Motor neuron (in vitro differentiated cells): ENCODE data around the gene APBB2. TPM values are rescaled to one million over a fixed set of nuclear protein-coding genes. Genes with fewer than 3 reads are reported as not detected.

Experiments
- ATAC-seq, 8 experiments: fragments of 200-7000 bp; cut with Tn5 transposase; replicated peaks in 6 of 8; 2 replicates each; pipeline ENCODE4 v1.8.0; 2021; ENCODE audit warnings: mild to moderate bottlenecking in 8 of 8, moderate library complexity in 8 of 8
- H3K27ac ChIP-seq, 2 donors: fragments of 250-450 bp; sonication (Bioruptor Pico); 2 replicates each; pipeline ENCODE4 v1.9.0; 2021; ENCODE audit warnings: antibody characterized with exemption in 2 of 2, mild to moderate bottlenecking in 2 of 2, moderate library complexity in 1 of 2
- H3K4me1 ChIP-seq, 2 donors: fragments of 250-450 bp; sonication (Bioruptor Pico); replicated peaks in 1 of 2; 2 replicates each; pipeline ENCODE4 v1.6.1; 2021; ENCODE audit warnings: antibody characterized with exemption in 2 of 2, mild to moderate bottlenecking in 2 of 2, moderate library complexity in 1 of 2
- H3K4me3 ChIP-seq, 5 donors: fragments of 250-450 bp; sonication (Bioruptor Pico); 2 replicates each; pipeline ENCODE4 v1.9.0; 2021; ENCODE audit warnings: antibody characterized with exemption in 5 of 5, mild to moderate bottlenecking in 5 of 5, moderate library complexity in 4 of 5
- WGBS, 10 experiments: fragments of 450-650 bp; shearing (Covaris generic); methylation state at CpG; one replicate each; pipeline ENCODE4 v1.0.0; 2022; 5-methylcytosine and 5-hydroxymethylcytosine counted together
- in situ Hi-C, 9 experiments: fragments of 400-800 bp; cut with MboI; loops; one replicate each; pipeline ENCODE4 v1.15.0; 2021; ENCODE audit warnings: low sequenced_read_pairs in 9 of 9, low pct_unique_long_range_greater_than_20kb in 2 of 9; ENCODE audit not compliant: unreplicated experiment in 9 of 9
- total RNA-seq, 8 experiments: library from RNA; unstranded; fragments of 300-600 nt; gene quantifications; 2 replicates each; pipeline versions ENCODE4 v1.2.3 to v1.2.4, GENCODE V29; 2022

The APBB2 gene
- total RNA-seq, 8 experiments from 2014 or later, result 32.2 to 68.9 (median 52.0) TPM

- H3K4me3 ChIP-seq, result no peak overlapping the region
- ATAC-seq, result peak in 2 of 8 experiments; percentile 10 to 13
- peaks cover 14 to 15% of the 10 kb centered on the region in 2 donors for H3K4me1 ChIP-seq
- in situ Hi-C loops, result loop anchor here in 2 of 9 experiments (25.0 kb wide), 1 partner anchor 150 kb away; the partner anchor contains the start of gene NSUN7 (in 2 of the 2)
- WGBS, 10 experiments, result 43 to 95% (median 68%) methylated on average over 1 to 5 of the region's 7 CpGs
- peak overlapping the region in 1 of 2 donors; percentile 19 for H3K27ac ChIP-seq
These were observed 327.2 kb downstream of the APBB2 start for GRCh38 chr4:40886931-40887763.

GRCh38 chr4:40881851-40882250 lies 332.5 kb downstream of the APBB2 start:
- WGBS, 10 experiments, result 63 to 100% (median 86%) methylated on average over 1 to 3 of the region's 4 CpGs; no CpG with 5 or more reads in 4 of the 10 experiments

GRCh38 chr4:40881096-40881495 lies 333.2 kb downstream of the APBB2 start:
- Histone ChIP-seq H3K4me3 (no peak overlapping the region), H3K27ac (no peak overlapping the region), H3K4me1 (peaks cover 0 to 2% of the 10 kb centered on the region in 2 donors)
- WGBS, 10 experiments, result 59 to 100% (median 94%) methylated on average over 1 to 2 of the region's 2 CpGs; no CpG with 5 or more reads in 1 of the 10 experiments
- ATAC-seq, result no peak
- in situ Hi-C loops, result loop anchor here in 2 of 9 experiments (25.0 kb wide), 1 partner anchor 144 kb away; the partner anchor contains the start of gene NSUN7 (in 2 of the 2)

More at GRCh38 chr4:40881851-40882250, 332.5 kb downstream of the APBB2 start:
- ATAC-seq, result peak in 1 of 8 experiments; percentile 15
- in situ Hi-C loops, result loop anchor here in 2 of 9 experiments (25.0 kb wide), 1 partner anchor 145 kb away; the partner anchor contains the start of gene NSUN7 (in 2 of the 2)
- Histone ChIP-seq H3K27ac (no peak overlapping the region), H3K4me1 (peaks cover under 1 to 2% of the 10 kb centered on the region in 2 donors), H3K4me3 (no peak overlapping the region)

GRCh38 chr4:40878548-40879055 lies 335.7 kb downstream of the APBB2 start:
- in situ Hi-C loops, result loop anchor here in 2 of 9 experiments (25.0 kb wide), 1 partner anchor 141 kb away; the partner anchor contains the start of gene NSUN7 (in 2 of the 2)
- no peak for ATAC-seq
- H3K4me3 ChIP-seq, result no peak overlapping the region

GRCh38 chr4:40877081-40877480 lies 337.3 kb downstream of the APBB2 start:
- no peak overlapping the region for H3K4me3 ChIP-seq
- in situ Hi-C loops, result loop anchor here in 2 of 9 experiments (25.0 kb wide), 1 partner anchor 140 kb away; the partner anchor contains the start of gene NSUN7 (in 2 of the 2)
- no peak for ATAC-seq
- 20 to 100% (median 96%) methylated on average over 1 to 4 of the region's 6 CpGs; no CpG with 5 or more reads in 3 of the 10 experiments for WGBS, 10 experiments
- no peak overlapping the region for H3K27ac ChIP-seq
- H3K4me1 ChIP-seq, result peaks cover 0 to 2% of the 10 kb centered on the region in 2 donors

More at GRCh38 chr4:40878548-40879055, 335.7 kb downstream of the APBB2 start:
- Histone ChIP-seq H3K27ac (no peak overlapping the region), H3K4me1 (peaks cover 0 to 2% of the 10 kb centered on the region in 2 donors)
- 83 to 100% (median 97%) methylated on average over 1 to 6 of the region's 6 CpGs; no CpG with 5 or more reads in 1 of the 10 experiments for WGBS, 10 experiments

- in situ Hi-C loops, result loop anchor here in 2 of 9 experiments (25.0 kb wide), 1 partner anchor 138 kb away; the partner anchor contains the start of gene NSUN7 (in 2 of the 2)
- no peaks in the 10 kb centered on the region for H3K4me1 ChIP-seq
- H3K27ac ChIP-seq, result no peak overlapping the region
- WGBS, 10 experiments, result 80 to 100% (median 100%) methylated on average over 1 of the region's 1 CpG; no CpG with 5 or more reads in 1 of the 10 experiments
- H3K4me3 ChIP-seq, result no peak overlapping the region
- no peak for ATAC-seq
These were observed 338.7 kb downstream of the APBB2 start for GRCh38 chr4:40875507-40876150.

GRCh38 chr4:40874901-40875300 lies 339.4 kb downstream of the APBB2 start:
- in situ Hi-C loops, result loop anchor here in 2 of 9 experiments (25.0 kb wide), 1 partner anchor 138 kb away; the partner anchor contains the start of gene NSUN7 (in 2 of the 2)
- no peaks in the 10 kb centered on the region for H3K4me1 ChIP-seq
- whole genome bisulfite sequencing, 10 experiments, result 29 to 84% (median 60%) methylated on average over 1 to 3 of the region's 3 CpGs; no CpG with 5 or more reads in 3 of the 10 experiments
- H3K27ac ChIP-seq, result no peak overlapping the region
- no peak for ATAC-seq
- no peak overlapping the region for H3K4me3 ChIP-seq

- 33 to 100% (median 74%) methylated on average over 1 to 7 of the region's 7 CpGs for WGBS, 10 experiments
- H3K4me1 ChIP-seq, result no peaks in the 10 kb centered on the region
- in situ Hi-C loops, result no loop called here
- no peak overlapping the region for H3K4me3 ChIP-seq
- ATAC-seq, result no peak
- no peak overlapping the region for H3K27ac ChIP-seq
These were observed 340.0 kb downstream of the APBB2 start for GRCh38 chr4:40874331-40874730.

- no peaks in the 10 kb centered on the region for H3K4me1 ChIP-seq
- H3K4me3 ChIP-seq, result no peak overlapping the region
- H3K27ac ChIP-seq, result no peak overlapping the region
- in situ Hi-C loops, result no loop called here
- no peak for ATAC-seq
- 72 to 100% (median 97%) methylated on average over 2 to 5 of the region's 7 CpGs; no CpG with 5 or more reads in 3 of the 10 experiments for WGBS, 10 experiments
These were observed 342.6 kb downstream of the APBB2 start for GRCh38 chr4:40871695-40872250.

- whole genome bisulfite sequencing, 10 experiments, result 66 to 100% (median 87%) methylated on average over 1 to 3 of the region's 4 CpGs; no CpG with 5 or more reads in 6 of the 10 experiments
- in situ Hi-C loops, result no loop called here
- Histone ChIP-seq H3K27ac (no peak overlapping the region), H3K4me1 (no peaks in the 10 kb centered on the region), H3K4me3 (no peak overlapping the region)
- ATAC-seq, result no peak
These were observed 344.2 kb downstream of the APBB2 start for GRCh38 chr4:40870150-40870549.

GRCh38 chr4:40865696-40866095 lies 348.6 kb downstream of the APBB2 start:
- Histone ChIP-seq H3K4me1 (no peaks in the 10 kb centered on the region), H3K27ac (no peak overlapping the region), H3K4me3 (no peak overlapping the region)
- peak in 2 of 8 experiments; percentile 33 to 41 for ATAC-seq
- in situ Hi-C loops, result no loop called here
- WGBS, 10 experiments, result 10 to 79% (median 73%) methylated on average over 3 to 7 of the region's 8 CpGs; no CpG with 5 or more reads in 1 of the 10 experiments

- peak in 1 of 8 experiments; percentile 62 for ATAC-seq
- in situ Hi-C loops, result no loop called here
- Histone ChIP-seq H3K27ac (no peak overlapping the region), H3K4me1 (no peaks in the 10 kb centered on the region), H3K4me3 (no peak overlapping the region)
- WGBS, 10 experiments, result 43 to 100% (median 87%) methylated on average over 1 to 4 of the region's 4 CpGs; no CpG with 5 or more reads in 1 of the 10 experiments
These were observed 349.8 kb downstream of the APBB2 start for GRCh38 chr4:40864531-40864930.
